H1 (cell line): ENCODE results near the gene SLC22A2. TPM values are rescaled to one million over a fixed set of nuclear protein-coding genes. Genes with fewer than 3 reads are reported as not detected.

Source experiments
- NANOG ChIP-seq: IDR thresholded peaks from 2 replicates; pipeline ENCODE4 v1.6.1; 2011; ENCODE audit warnings: low read length, low read depth, mild to moderate bottlenecking, inconsistent platforms; ENCODE audit not compliant: insufficient read depth, poor library complexity, severe bottlenecking
- PHF8 ChIP-seq: fragments of 200-600 bp; sonication (generic); conservative IDR thresholded peaks from 2 replicates; pipeline ENCODE4 v1.7.1; 2012; ENCODE audit warnings: low read depth, mild to moderate bottlenecking, inconsistent platforms, low read length, moderate library complexity
- POU5F1 ChIP-seq: IDR thresholded peaks from 2 replicates; pipeline ENCODE4 v1.6.1; 2011; ENCODE audit warnings: low read depth, mild to moderate bottlenecking, low read length, moderate library complexity
- RBBP5 ChIP-seq: IDR thresholded peaks from 2 replicates; pipeline ENCODE4 v1.7.1; 2012; ENCODE audit warnings: low read depth, mild to moderate bottlenecking, inconsistent platforms, low read length, moderate library complexity, borderline replicate concordance
- polyA plus RNA-seq, 7 experiments: library from polyadenylated mRNA; depleted of rRNA in 3 of 7; stranded (reverse) in 5 of 7; unstranded in 2 of 7; fragments of >200 nt in 5 of 7; fragments of 200-250 nt in 2 of 7; gene quantifications; 1 replicate in 5 of 7; 2 replicates in 1 of 7; 4 replicates in 1 of 7; pipeline versions ENCODE4 v1.2.1 to v1.2.3, GENCODE V29; 2011 to 2013; ENCODE audit warnings: missing spikeins in 2 of 7, mixed read lengths in 2 of 7
- total RNA-seq: library from RNA; stranded (reverse); fragmentation: NEBNext Ultra II Directional; extraction: Animal tissue kit (Norgen Biotek cat#: 25700); gene quantifications from 2 replicates; pipeline ENCODE4 v1.2.1, GENCODE V29; 2021

Gene SLC22A2
- total and polyA plus RNA-seq, 2 of the 8 experiments (the other 6 are each of a cell fraction or from before 2014, with no cell fraction given): 0.23 to 1.4 TPM

DNA sequence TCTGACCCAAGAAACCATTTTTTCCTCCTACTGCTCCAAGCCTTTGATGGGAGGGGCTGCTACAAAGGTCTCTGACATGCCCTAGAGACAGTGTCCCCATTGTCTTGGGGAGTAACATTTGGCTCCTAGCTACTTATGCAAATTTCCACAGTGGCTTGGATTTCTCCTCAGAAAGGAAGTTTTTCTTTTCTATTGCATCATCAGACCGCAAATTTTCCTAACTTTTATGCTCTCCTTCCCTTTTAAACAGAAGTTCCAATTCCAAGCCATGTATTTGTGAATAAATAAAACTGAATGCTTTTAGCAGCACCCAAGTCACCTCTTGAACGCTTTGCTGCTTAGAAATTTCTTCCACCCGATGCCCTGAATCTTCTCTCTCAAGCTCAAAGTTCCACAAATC, 51.0 kb downstream of the SLC22A2 start (continued):
- no peak for TF ChIP-seq NANOG
- no peak for TF ChIP-seq POU5F1
- no peak for TF ChIP-seq RBBP5
- no peak for TF ChIP-seq PHF8
- TF ChIP-seq, all 59 proteins: peak for 0
